Mesothelial cell of epicardium (in vitro differentiated cells): ENCODE measurements around the gene FNDC3B. TPM values are rescaled to one million over a fixed set of nuclear protein-coding genes. Genes with fewer than 3 reads are reported as not detected.

ENCODE experiments used
- DNase-seq, 2 experiments: peaks; one replicate each; pipeline ENCODE4 v3.0.0; 2021; ENCODE audit warnings: low spot score in 2 of 2; ENCODE audit not compliant: unreplicated experiment in 2 of 2
- H3K27ac Mint-ChIP-seq: 2 replicates; pipeline ENCODE4 v1.8.0; 2021; ENCODE audit warnings: mixed read lengths
- H3K27me3 Mint-ChIP-seq: 2 replicates; pipeline ENCODE4 v1.8.0; 2021; ENCODE audit warnings: low read depth, mixed read lengths
- H3K36me3 Mint-ChIP-seq: 2 replicates; pipeline ENCODE4 v1.8.0; 2021; ENCODE audit warnings: mixed read lengths
- H3K4me1 Mint-ChIP-seq: 2 replicates; pipeline ENCODE4 v1.8.0; 2021; ENCODE audit warnings: mixed read lengths
- H3K4me3 Mint-ChIP-seq: 2 replicates; pipeline ENCODE4 v1.8.0; 2021; ENCODE audit warnings: mild to moderate bottlenecking, moderate library complexity, mixed read lengths
- H3K9me3 Mint-ChIP-seq: 2 replicates; pipeline ENCODE4 v1.8.0; 2021; ENCODE audit warnings: mixed read lengths
- total RNA-seq: library from RNA; stranded (reverse); gene quantifications from 3 replicates; pipeline ENCODE4 v1.2.1, GENCODE V29; 2021
- TF ChIP-seq, protein P1 (sequence below): fragments of 200-600 bp; sonication (generic); IDR thresholded peaks from one replicate; pipeline ENCODE4 v1.5.0; 2021; ENCODE audit warnings: antibody characterized with exemption; ENCODE audit not compliant: unreplicated experiment

Gene FNDC3B
- total RNA-seq, 1 donor from 2014 or later = 131 TPM

DNA sequence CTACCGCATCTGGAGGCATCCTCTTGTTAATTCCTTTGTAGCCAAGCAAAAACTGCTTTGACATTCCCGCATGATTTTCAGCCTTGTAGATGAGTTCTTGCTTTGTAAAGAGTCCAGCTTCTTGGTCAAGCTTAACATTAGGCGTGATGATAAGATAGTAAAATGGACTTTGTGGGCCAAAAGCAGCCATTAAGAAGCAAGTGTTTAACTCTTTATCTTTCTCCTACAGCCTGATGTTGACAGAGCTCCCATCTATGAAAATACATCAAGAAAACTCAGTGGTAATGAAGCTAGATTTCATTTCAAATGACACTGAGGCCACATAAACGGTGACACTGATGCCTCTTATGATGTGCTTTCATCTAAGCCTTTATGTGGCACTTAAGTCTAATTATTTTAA is 33.2 kb downstream of the FNDC3B start:
- no peaks in the 10 kb centered on the region for H3K36me3 Mint-ChIP-seq
- H3K4me3 Mint-ChIP-seq = no peak overlapping the region
- no peak for DNase-seq
- TF ChIP-seq, protein P1, sequence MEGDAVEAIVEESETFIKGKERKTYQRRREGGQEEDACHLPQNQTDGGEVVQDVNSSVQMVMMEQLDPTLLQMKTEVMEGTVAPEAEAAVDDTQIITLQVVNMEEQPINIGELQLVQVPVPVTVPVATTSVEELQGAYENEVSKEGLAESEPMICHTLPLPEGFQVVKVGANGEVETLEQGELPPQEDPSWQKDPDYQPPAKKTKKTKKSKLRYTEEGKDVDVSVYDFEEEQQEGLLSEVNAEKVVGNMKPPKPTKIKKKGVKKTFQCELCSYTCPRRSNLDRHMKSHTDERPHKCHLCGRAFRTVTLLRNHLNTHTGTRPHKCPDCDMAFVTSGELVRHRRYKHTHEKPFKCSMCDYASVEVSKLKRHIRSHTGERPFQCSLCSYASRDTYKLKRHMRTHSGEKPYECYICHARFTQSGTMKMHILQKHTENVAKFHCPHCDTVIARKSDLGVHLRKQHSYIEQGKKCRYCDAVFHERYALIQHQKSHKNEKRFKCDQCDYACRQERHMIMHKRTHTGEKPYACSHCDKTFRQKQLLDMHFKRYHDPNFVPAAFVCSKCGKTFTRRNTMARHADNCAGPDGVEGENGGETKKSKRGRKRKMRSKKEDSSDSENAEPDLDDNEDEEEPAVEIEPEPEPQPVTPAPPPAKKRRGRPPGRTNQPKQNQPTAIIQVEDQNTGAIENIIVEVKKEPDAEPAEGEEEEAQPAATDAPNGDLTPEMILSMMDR = no peak
- peaks cover 43% of the 10 kb centered on the region for H3K4me1 Mint-ChIP-seq
- H3K9me3 Mint-ChIP-seq = no peaks in the 10 kb centered on the region
- no peak overlapping the region for H3K27ac Mint-ChIP-seq
- no peaks in the 10 kb centered on the region for H3K27me3 Mint-ChIP-seq

DNA sequence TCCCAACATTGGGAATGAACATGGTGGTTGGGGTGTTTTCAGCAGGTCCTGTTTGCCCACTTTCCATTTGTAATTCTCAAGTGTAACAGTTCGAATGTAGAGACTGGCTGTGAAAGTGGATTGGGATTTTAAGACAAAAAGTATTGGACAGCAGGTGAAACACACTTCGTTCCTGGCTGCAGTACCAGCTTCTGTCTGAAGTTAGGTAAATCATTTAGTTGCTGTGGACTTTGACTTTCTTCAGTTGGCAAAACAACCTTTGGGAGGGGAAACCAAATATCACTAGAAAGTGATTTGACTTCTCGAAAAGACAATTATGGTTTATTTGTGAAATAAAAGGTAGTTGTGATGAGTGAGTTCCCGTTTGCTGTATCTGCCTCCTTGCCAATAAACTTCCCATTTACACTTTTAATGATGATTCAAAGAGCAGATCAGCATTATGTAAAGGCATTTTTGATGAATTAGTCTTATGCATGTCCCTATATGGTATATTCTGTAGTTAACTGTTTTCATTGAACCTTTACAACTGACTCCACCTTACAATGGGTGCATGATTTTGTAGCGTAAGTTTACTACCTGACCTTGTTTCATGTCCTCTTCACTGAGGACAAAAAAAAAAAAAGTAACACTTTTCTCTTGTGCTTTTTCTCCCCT is 34.0 kb downstream of the FNDC3B start:
- Mint-ChIP-seq H3K4me3 (no peak overlapping the region), H3K4me1 (peaks cover 39% of the 10 kb centered on the region), H3K27ac (no peak overlapping the region), H3K27me3 (no peaks in the 10 kb centered on the region), H3K36me3 (no peaks in the 10 kb centered on the region), H3K9me3 (no peaks in the 10 kb centered on the region)
- TF ChIP-seq, protein P1 = no peak
- no peak for DNase-seq

DNA sequence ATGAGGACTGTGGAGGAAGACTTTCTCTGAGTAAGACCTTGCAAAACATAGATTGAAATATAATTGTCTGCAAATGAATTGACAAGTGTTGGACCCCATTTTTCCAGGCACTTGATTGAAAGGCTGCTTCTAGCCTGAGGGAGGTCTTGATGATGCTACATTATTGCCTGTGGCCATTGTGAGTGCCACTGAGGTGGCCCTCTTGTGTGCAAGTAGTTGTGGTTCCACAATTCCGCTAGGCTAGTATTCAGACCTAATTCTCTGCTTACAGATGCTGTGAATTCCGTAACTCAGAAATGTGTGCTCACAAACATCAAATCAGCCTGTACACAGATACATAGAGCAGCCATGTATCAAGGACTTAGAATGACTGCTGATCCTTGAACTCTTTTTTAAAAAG is 34.7 kb downstream of the FNDC3B start:
- no peak overlapping the region for H3K27ac Mint-ChIP-seq
- H3K4me1 Mint-ChIP-seq = peaks cover 37% of the 10 kb centered on the region

DNA sequence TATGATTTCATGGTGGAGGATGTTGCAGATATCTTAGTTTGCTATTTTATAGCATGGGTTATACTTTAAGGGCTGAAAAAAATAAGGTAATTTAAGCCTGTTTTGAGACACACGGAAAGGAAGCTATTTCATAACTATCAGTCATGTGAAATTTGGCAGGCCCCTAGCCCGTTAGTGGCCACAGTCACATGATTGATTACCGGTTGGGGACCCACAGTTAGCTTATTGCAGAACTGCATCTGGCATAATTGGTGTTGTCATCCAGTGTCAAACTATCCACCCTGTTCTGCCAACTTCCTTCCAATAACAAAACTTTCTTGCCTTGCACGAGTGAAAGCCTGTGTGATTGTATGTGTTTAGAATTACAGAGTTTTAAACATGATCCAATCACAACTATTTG is 35.2 kb downstream of the FNDC3B start:
- TF ChIP-seq, protein P1 = no peak

More for the DNA sequence above, 34.7 kb downstream of the FNDC3B start:
- Mint-ChIP-seq H3K36me3 (peaks cover 2% of the 10 kb centered on the region), H3K4me3 (no peak overlapping the region), H3K27me3 (no peaks in the 10 kb centered on the region), H3K9me3 (no peaks in the 10 kb centered on the region)
- TF ChIP-seq, protein P1 = no peak
- DNase-seq = no peak

DNA sequence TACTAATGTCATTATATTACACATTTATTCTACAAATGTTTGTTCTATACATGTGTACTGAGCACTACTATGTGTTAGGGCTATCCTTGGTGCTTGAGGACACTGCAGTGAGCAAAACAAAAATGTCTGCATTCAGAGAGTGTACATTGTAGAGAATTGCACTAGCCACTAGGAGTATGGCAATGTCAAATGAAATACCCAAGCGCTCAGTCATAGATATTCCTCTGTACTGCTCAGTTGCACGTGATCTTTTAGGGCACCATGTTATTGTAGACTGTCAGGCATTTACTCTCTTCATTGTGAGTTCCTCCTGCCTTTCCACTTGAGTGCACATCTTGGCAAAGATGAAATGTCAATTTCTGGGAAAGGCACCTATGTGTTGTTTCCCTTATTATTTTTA is 36.8 kb downstream of the FNDC3B start:
- Mint-ChIP-seq H3K27ac (no peak overlapping the region), H3K36me3 (peaks cover 4% of the 10 kb centered on the region), H3K9me3 (no peaks in the 10 kb centered on the region), H3K4me1 (peaks cover 22% of the 10 kb centered on the region), H3K4me3 (no peak overlapping the region), H3K27me3 (no peaks in the 10 kb centered on the region)
- TF ChIP-seq, protein P1 = no peak
- no peak for DNase-seq

More for the DNA sequence above, 35.2 kb downstream of the FNDC3B start:
- Mint-ChIP-seq H3K27ac (no peak overlapping the region), H3K27me3 (no peaks in the 10 kb centered on the region), H3K9me3 (no peaks in the 10 kb centered on the region), H3K4me3 (no peak overlapping the region), H3K36me3 (peaks cover 4% of the 10 kb centered on the region), H3K4me1 (peaks cover 33% of the 10 kb centered on the region)
- DNase-seq = no peak
